NCI-H748 (cell line): ENCODE data around the gene ANKRD28.

Experiments
- DNase-seq: peaks from one replicate; lab custom pipeline; 2025; ENCODE audit not compliant: unreplicated experiment; lab: John Stamatoyannopoulos, UW

The ANKRD28 gene

DNA sequence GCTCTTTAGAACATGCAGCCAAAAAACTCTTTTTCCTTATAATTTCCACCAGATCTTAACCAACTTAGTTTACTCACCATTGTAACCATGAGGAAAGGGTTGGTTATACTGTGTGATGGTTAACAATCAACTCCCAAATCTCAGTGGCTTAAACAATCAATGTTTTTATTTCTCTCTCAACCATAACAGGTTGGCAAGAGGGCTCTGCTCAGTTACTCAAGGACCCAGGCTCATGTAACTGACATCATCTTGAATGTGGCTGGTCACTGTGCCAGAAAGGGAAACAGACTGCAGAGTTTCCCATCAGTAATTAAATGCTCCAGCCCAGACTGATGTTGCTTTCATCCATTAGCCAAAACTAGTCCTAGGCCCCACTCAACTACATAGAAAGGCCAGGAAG, 69.0 kb downstream of the ANKRD28 start:
- no peak for DNase-seq

GRCh38 chr3:15726881-15727280, 70.9 kb downstream of the ANKRD28 start:
- no peak for DNase-seq

- no peak for DNase-seq
Measured at GRCh38 chr3:15726043-15726442, 71.7 kb downstream of the ANKRD28 start.

- no peak for DNase-seq
Measured at GRCh38 chr3:15724446-15724845, 73.3 kb downstream of the ANKRD28 start.

GRCh38 chr3:15723624-15723884, 74.2 kb downstream of the ANKRD28 start:
- no peak for DNase-seq

DNA sequence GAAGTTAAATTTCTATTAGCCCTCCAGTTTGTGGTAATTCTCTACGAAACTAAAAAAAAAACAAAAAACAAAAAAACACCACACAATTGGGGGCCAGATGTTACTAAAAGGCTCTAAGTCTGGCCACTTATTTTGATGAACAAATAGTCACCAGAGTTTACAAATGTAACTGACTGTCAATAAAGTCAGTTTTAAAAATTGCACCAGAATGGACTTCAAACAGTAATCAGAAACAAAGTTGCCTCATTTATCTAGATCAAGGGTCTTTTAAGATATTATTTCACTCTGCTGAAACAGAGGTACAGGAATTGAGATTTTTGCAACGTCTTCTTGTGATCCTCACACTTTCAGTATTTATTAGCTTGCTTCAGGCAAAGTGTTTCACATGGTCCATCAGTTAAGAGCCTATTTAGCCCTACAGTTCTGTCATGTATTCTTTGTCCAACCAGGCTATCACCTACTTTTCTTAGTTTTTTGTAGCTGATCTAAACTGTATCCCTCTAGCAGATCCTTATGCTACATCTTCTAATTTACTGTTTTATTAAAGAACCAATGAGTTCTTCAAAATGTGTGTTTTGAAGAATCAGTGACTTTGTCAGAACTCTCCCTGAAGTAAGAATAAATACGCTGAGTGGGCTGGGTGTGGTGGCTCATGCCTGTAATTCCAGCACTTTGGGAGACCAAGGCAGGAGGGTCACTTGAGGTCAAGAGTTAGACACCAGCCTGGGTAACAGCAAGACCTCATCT, 74.7 kb downstream of the ANKRD28 start:
- DNase-seq, result no peak

DNA sequence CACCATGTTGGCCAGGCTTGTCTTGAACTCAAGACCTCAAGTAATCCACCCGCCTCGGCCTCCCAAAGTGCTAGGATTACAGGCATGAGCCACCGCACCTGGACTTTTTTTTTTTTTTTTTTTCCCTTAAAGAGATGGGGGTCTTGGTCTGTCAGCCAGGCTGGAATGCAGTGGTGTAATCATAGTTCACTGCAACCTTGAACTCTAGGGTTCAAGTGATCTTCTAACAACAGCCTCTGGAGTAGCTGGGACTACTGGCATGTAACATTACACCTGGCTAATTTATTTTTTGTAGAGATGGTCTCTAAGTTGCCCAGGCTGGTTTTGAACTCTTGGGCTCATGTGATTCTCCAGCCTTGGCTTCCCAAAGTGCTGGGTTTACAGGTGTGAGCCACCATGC, 81.6 kb downstream of the ANKRD28 start:
- DNase-seq, result no peak

- no peak for DNase-seq
Measured at GRCh38 chr3:15714448-15714847, 83.3 kb downstream of the ANKRD28 start.

GRCh38 chr3:15713364-15713763, 84.4 kb downstream of the ANKRD28 start:
- DNase-seq, result no peak

- no peak for DNase-seq
Measured at GRCh38 chr3:15711281-15711680, 86.5 kb downstream of the ANKRD28 start.

- no peak for DNase-seq
Measured at GRCh38 chr3:15708882-15709677, 88.7 kb downstream of the ANKRD28 start.

DNA sequence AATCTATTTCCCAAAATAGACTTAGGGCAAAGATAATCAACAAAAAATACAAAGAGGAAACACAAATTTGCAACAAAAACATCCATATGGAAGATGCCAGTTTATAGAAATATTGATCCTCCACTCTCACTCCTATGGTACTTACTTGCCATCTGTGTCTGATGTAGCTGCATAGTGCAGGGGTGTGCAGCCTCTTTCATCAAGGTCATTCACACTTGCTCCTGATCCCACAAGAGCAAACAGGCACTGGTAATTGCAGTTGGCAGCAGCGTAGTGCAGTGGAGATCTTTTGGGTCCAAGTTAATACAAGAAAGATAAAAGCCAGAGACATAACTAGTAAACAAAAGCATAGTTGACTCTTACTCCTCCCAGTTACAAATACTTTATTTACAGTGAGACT, 90.0 kb downstream of the ANKRD28 start:
- DNase-seq, result no peak

DNA sequence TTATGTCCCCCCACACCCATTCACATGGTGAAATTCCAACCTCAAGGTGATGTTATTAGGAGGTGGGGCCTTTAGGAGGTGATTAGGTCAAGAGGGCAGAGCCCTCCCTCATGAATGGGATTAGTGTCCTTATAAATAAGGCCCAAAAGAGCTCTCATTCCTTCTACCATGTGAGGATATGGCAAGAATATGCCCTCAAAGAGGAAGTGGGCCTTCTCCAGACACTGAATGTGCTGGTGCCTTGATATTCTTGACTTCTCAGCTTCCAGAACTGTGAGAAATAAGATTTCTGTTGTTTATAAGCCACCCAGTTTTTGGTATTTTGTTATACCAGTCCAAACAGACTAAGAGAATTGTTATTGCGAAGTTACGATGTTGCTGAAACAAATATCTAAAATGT, 94.4 kb downstream of the ANKRD28 start:
- no peak for DNase-seq

- no peak for DNase-seq
Measured at GRCh38 chr3:15694628-15695027, 103.2 kb downstream of the ANKRD28 start.

DNA sequence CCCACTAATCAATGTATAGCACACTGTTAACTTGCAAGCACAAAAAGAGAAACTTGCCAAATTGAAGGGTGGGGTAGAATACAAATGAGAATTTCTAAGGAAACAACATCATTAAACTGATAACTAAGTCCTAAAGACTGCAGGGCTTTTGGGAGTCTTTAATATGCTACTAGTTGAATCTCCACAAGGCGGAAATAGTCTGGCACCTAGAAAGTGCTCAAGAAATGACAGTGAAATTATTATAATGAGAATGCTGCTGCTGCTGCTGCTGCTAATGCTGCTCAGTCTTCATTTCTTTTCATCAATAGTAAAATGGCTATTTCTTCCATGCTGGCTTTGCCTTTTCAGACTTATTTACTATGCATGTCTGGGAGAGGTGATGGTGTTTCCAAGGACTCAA, 104.4 kb downstream of the ANKRD28 start:
- no peak for DNase-seq

DNA sequence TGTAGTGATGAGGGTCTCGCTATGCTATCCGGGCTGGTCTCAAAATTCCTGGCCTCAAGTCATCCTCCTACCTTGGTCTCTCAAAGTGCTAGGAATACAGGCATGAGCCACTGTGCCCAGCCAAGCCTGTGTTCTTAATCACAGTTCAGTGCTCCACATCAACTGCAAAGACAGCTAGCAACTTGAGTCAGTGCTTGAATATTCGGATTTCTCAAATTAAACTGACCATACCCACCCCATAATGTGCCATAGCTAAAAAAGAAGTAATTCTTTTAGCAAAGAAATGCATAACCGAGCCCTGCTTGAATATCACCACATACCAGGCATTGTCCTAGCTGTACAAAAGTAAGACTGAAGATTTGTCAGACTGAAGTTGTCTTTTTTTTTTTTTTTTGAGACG, 107.0 kb downstream of the ANKRD28 start:
- DNase-seq, result no peak

GRCh38 chr3:15690230-15690629, 107.5 kb downstream of the ANKRD28 start:
- no peak for DNase-seq

DNA sequence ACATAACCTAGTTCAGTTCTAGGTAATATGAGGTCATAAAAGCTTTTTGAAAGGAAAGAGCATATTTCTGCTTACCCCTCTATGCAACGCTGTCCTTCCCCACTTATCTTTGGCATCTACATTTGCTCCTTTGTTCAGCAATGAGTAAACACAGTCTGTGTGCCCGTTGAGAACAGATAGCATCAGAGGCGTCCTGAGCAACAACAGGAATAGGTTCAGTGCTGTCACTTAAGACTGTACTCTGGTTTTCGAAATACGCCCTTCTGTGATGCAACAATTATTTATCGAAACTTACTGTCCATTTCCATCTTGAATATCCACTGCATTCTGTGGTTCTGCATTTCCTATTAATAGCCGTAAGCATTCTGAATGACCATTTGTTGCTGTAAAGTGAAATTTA, 111.9 kb downstream of the ANKRD28 start:
- DNase-seq, result no peak

GRCh38 chr3:15683253-15683652, 114.5 kb downstream of the ANKRD28 start:
- DNase-seq, result no peak

- no peak for DNase-seq
Measured at GRCh38 chr3:15682561-15683185, 115.1 kb downstream of the ANKRD28 start.

DNA sequence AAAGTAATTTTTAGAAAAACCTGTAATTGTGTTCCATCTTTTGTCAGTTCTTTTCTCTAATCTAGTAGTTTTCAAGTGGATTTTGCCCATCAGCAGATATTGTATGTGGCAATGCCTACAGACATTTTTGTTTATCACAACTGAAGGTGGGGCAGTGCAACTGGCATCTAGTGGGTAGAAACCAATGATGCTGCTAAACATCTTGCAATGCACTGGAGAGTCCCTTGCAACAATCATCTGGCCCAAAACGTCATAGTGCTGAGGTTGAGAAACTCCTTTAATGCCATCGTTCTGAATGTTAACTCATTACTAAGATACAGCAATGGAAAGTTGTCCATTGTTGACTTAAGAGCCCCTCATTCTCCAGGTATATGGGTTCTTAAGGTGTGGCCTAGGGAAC, 116.1 kb downstream of the ANKRD28 start:
- no peak for DNase-seq

DNA sequence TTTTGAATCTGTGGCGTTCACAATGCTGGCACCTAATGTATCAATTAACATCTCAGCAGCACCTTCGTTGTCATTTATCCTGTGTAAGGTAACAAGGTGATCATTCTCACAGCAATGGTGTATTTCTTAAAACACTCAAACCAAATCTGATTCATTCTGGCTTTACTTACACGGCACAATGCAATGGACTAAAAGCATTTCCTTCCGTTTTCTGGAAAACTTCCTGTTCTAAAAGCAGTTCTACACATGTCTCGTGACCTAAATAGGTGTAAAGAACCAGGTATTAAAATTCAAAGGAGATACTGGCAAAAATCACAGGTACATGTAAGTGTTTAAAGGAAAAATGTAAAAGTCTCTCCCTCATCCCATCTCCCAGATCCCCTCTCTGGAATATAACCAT, 118.5 kb downstream of the ANKRD28 start:
- DNase-seq, result no peak
